ENCODE results near the gene BST1.
A peak's percentile ranks its signal among the peaks of the same experiment; 100 is the strongest.

The BST1 gene

DNA sequence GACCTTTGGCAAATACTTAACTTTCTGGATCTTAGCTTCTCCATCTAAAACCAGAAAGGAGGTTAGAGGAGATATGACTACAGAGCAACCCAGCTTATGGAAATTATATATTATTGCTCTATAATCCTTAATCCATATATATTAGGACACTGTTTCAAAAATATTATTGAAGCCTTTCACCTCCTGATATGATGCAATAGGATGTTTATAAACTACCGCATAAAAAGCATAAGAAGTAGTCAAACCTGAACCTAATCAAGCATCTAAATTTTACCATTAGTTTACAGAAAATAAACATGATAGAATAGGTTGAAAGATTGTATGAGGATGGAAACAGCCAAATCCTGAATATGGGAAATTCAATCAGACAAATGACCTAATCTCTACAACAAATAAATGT, 26.8 kb upstream of the BST1 start:
- DNase-seq (ENCODE audit: extremely low read depth, low read depth): no peak
- TF ChIP-seq, protein P1, sequence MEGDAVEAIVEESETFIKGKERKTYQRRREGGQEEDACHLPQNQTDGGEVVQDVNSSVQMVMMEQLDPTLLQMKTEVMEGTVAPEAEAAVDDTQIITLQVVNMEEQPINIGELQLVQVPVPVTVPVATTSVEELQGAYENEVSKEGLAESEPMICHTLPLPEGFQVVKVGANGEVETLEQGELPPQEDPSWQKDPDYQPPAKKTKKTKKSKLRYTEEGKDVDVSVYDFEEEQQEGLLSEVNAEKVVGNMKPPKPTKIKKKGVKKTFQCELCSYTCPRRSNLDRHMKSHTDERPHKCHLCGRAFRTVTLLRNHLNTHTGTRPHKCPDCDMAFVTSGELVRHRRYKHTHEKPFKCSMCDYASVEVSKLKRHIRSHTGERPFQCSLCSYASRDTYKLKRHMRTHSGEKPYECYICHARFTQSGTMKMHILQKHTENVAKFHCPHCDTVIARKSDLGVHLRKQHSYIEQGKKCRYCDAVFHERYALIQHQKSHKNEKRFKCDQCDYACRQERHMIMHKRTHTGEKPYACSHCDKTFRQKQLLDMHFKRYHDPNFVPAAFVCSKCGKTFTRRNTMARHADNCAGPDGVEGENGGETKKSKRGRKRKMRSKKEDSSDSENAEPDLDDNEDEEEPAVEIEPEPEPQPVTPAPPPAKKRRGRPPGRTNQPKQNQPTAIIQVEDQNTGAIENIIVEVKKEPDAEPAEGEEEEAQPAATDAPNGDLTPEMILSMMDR (IDR thresholded peaks at IDR 0.05; ENCODE audit: low read depth, low read length): no peak

DNA sequence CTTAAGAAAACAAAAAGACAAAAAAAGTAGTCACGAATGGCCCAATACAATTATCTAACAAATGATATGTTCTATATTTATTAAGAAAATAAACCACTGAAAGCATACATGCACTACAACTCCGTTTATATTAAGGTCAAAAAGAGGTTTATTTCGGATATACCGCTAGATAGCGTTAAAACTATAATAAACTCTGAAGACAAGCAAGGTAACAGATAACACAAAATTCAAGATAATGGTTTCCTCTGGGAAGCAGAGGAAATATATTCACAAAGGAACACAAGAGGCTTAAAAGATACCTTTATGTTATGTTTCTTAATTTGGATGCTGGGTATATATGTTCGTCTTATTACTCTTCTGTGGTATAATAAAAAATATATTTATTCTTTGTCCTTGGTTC, 26.0 kb upstream of the BST1 start:
- TF ChIP-seq, protein P1 (IDR thresholded peaks at IDR 0.05; ENCODE audit: low read depth, low read length): no peak
- DNase-seq (ENCODE audit: extremely low read depth, low read depth): no peak

DNA sequence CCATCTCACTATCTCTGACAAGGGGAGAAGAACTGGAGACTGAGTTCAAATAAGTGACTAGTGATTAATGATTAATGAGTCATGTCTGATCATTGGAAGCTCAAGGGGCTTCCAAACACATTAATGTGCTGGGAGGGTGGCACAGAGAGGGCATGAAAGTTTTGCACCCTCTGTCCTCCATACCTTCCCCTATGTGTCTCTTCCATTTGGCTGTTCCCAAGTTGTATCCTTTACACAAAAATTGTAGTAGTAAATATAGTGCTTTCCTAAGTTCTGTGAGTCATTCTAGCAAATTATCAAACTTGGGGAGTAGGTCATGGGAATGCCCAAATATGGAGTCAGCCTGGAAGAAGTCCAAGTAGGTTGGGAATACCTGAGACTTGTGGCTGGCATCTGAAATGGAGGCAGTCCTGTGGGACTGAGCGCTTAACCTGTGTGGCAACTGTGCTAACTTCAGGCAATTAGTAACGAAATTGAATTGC, 25.3 kb upstream of the BST1 start:
- TF ChIP-seq, protein P1 (IDR thresholded peaks at IDR 0.05; ENCODE audit: low read depth, low read length): no peak
- DNase-seq (ENCODE audit: extremely low read depth, low read depth): no peak

DNA sequence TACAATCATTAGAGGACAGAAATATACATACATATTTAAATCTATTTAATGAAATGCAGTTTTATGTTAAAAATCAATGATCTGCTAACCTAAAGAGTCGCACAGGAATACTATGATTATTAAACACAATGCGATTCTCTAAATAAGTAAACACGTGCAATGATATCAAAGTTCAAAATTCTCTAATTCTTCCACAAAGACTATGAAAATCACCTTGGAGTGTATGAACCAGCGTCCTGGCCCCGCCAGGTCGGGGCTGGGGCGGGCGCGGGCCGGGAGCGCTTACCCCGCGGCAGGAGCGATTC, 21.8 kb upstream of the BST1 start:
- TF ChIP-seq, protein P1 (IDR thresholded peaks at IDR 0.05; ENCODE audit: low read depth, low read length): no peak
- DNase-seq (ENCODE audit: extremely low read depth, low read depth): no peak

DNA sequence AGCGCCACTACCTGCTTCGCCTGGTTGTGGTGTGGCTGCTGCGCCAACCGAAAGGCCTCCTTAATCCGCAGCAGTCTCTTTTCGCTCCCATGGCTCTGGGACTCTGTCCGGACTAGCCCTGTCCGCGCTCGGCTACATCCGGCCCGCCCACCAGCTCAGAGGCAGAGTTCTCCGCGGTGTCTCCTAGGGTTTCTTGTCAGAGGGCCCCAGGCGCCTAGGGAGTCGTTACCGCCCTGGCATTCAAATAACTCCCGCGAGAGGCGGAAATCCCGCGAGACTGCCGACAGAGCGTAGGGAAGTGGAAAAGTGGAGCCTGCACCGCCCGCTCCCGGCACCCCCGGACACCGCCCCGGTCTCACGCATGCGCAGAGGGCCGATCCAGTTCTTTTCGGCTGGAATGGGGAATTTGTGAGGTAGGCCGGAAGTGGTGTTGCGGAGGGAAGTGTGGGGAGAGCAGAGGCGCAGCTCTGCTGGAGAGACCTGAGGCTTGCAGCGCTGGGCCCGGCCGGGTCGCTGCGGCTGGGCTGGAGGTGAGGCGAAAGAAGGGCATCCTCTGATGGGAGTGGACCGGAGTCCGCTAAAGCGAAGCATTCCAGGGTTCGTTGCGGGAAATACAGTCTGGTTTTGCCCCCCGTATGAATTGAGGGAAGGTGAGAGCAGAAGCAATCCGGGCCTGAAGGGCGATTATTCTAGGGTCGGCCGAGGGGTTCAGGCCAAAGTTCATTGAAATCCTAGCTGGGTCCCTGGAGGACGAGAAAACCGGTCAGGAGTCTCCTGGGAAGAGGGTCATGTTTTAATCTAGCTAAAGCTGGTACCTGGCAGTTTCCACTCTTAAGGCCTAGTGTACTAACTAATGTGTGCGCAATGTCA, 21.3 kb upstream of the BST1 start, which contains the start of gene FAM200B:
Gene FAM200B, plus strand, starts transcription at position 456 of the 870 bp plus-strand sequence. CDS start 5,151 bp downstream, outside the sequence.
- DNase-seq (ENCODE audit: extremely low read depth, low read depth): peak; percentile 95
- TF ChIP-seq, protein P1 (IDR thresholded peaks at IDR 0.05; ENCODE audit: low read depth, low read length): no peak; the same call in 1 of the 2 replicates

DNA sequence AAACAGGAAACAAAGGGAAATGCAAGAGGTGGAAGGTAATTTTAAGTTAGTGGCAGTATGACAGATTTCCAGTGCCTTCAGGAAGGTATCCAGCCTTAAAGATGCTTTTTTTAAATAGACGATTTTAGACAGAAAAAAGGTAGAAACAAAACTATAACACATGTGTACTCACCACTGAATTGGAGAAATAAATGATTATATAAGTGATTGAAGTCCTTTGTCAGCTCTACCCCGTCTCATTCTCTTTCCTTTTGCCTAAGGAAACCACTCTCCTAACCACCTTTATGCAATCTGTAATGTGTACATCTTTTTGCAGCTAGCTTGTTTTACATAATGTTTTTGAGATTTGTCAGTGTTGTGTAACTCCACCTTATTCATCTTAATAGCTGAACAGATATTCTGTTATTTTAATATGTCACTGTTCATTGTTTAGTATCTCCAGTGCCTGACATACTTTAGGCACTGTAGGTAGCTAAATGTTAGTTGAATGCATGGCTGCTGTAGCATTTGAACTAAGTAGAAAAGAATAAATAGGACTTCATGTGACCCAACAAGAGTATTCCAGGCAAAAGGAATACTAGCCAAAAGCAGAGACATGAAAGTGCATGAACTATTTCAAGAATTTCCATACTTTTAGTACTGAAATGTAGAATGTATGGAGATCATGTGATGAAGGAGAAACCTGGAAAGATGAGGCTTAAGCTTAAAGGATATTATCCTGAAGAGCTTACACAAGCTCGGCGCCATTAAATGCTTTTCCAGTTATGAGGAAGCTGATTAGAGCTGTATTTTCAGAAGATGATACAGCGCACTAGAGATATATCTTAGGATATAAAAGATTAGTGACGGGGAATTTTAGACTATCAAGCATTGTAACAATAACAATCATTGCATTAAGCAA, 20.4 kb upstream of the BST1 start:
- DNase-seq (ENCODE audit: extremely low read depth, low read depth): no peak
- TF ChIP-seq, protein P1 (IDR thresholded peaks at IDR 0.05; ENCODE audit: low read depth, low read length): no peak

DNA sequence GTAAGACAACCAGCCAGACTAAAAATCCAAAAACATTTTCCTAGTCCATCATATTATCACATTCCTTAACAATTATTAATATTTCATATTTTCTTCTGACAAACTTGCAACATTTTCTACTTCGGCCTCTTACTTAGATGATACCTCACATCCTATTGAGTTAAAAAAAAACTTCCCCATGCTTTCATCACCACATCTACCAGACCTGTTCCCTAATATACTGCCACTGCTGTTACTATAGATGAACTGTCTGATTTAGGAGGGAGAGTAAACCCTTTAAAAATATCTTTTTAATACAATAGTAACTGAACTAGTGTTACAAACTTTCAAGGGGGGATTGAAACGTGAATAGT, 19.7 kb upstream of the BST1 start:
- DNase-seq (ENCODE audit: extremely low read depth, low read depth): no peak

More for the DNA sequence above, 19.7 kb upstream of the BST1 start:
- TF ChIP-seq, protein P1 (IDR thresholded peaks at IDR 0.05; ENCODE audit: low read depth, low read length): no peak
